Hepatocyte (in vitro differentiated cells): ENCODE measurements around the gene CDH22. TPM values are rescaled to one million over a fixed set of nuclear protein-coding genes. Genes with fewer than 3 reads are reported as not detected.

Source experiments
- DNase-seq: peaks from one replicate; pipeline ENCODE4 v3.0.0-alpha.2; 2016; ENCODE audit warnings: low spot score
- H2AFZ ChIP-seq: fragments of 200-600 bp; sonication (generic); 2 replicates; pipeline ENCODE4 v1.6.0; 2016; ENCODE audit warnings: antibody characterized with exemption, mild to moderate bottlenecking
- H3K27ac ChIP-seq: fragments of 200-600 bp; sonication (generic); 2 replicates; pipeline ENCODE4 v1.5.1; 2016; ENCODE audit warnings: mild to moderate bottlenecking
- H3K27me3 ChIP-seq: fragments of 200-600 bp; sonication (generic); 2 replicates; pipeline ENCODE4 v1.6.1; 2016
- H3K36me3 ChIP-seq: fragments of 200-600 bp; sonication (generic); replicated peaks from 2 replicates; pipeline ENCODE4 v1.5.1; 2016; ENCODE audit warnings: low read depth; ENCODE audit not compliant: insufficient read depth
- H3K4me1 ChIP-seq: fragments of 200-600 bp; sonication (generic); 2 replicates; pipeline ENCODE4 v1.5.1; 2016; ENCODE audit warnings: mild to moderate bottlenecking, moderate library complexity; ENCODE audit not compliant: insufficient read depth
- H3K4me2 ChIP-seq: fragments of 200-600 bp; sonication (generic); 2 replicates; pipeline ENCODE4 v1.6.0; 2016
- H3K4me3 ChIP-seq: fragments of 200-600 bp; sonication (generic); 2 replicates; pipeline ENCODE4 v1.5.1; 2016; ENCODE audit warnings: mild to moderate bottlenecking
- H3K79me2 ChIP-seq: fragments of 200-600 bp; sonication (generic); 2 replicates; pipeline ENCODE4 v1.6.0; 2017; ENCODE audit warnings: mild to moderate bottlenecking
- H3K9me2 ChIP-seq: fragments of 200-600 bp; sonication (generic); replicated peaks from 2 replicates; pipeline ENCODE4 v1.6.0; 2017; ENCODE audit warnings: mild to moderate bottlenecking; ENCODE audit not compliant: insufficient read depth
- H3K9me3 ChIP-seq: fragments of 200-600 bp; sonication (generic); 2 replicates; pipeline ENCODE4 v1.5.1; 2016; ENCODE audit warnings: low read depth, mild to moderate bottlenecking
- H4K20me1 ChIP-seq: fragments of 200-600 bp; sonication (generic); 2 replicates; pipeline ENCODE4 v1.6.0; 2016; ENCODE audit warnings: mild to moderate bottlenecking; ENCODE audit not compliant: insufficient read depth, poor library complexity, severe bottlenecking
- EZH2 ChIP-seq: fragments of 200-600 bp; sonication (generic); IDR thresholded peaks from 2 replicates; pipeline ENCODE4 v1.6.1; 2016; ENCODE audit warnings: antibody characterized with exemption, mild to moderate bottlenecking, borderline replicate concordance
- EZH2phosphoT487 ChIP-seq: fragments of 200-600 bp; sonication (generic); IDR thresholded peaks from one replicate; pipeline ENCODE4 v1.6.1; 2018; ENCODE audit warnings: antibody characterized with exemption, mild to moderate bottlenecking, low read depth, moderate library complexity; ENCODE audit not compliant: unreplicated experiment, severe bottlenecking
- WGBS: methylation state at CpG from one replicate; pipeline ENCODE4 v1.1.6; 2016; ENCODE audit warnings: low lambda C conversion rate; ENCODE audit errors: missing lambda C conversion rate; 5-methylcytosine and 5-hydroxymethylcytosine counted together
- polyA plus RNA-seq: library from polyadenylated mRNA; unstranded; fragments of >200 nt; fragmentation: Nextera tagmentation; extraction: Ambion mirVana; gene quantifications from 2 replicates; pipeline ENCODE4 v1.2.1, GENCODE V29; 2016
- total RNA-seq: library from RNA; depleted of rRNA; stranded (reverse); fragments of >200 nt; gene quantifications from 2 replicates; pipeline ENCODE4 v1.2.3, GENCODE V29; 2014
- TF ChIP-seq, protein P1 (sequence below): fragments of 200-600 bp; sonication (generic); IDR thresholded peaks from 2 replicates; pipeline ENCODE4 v1.5.1; 2016; ENCODE audit warnings: antibody characterized with exemption, mild to moderate bottlenecking; ENCODE audit not compliant: poor library complexity

CDH22 gene
- total and polyA plus RNA-seq, 2 experiments from 2014 or later = not detected

DNA sequence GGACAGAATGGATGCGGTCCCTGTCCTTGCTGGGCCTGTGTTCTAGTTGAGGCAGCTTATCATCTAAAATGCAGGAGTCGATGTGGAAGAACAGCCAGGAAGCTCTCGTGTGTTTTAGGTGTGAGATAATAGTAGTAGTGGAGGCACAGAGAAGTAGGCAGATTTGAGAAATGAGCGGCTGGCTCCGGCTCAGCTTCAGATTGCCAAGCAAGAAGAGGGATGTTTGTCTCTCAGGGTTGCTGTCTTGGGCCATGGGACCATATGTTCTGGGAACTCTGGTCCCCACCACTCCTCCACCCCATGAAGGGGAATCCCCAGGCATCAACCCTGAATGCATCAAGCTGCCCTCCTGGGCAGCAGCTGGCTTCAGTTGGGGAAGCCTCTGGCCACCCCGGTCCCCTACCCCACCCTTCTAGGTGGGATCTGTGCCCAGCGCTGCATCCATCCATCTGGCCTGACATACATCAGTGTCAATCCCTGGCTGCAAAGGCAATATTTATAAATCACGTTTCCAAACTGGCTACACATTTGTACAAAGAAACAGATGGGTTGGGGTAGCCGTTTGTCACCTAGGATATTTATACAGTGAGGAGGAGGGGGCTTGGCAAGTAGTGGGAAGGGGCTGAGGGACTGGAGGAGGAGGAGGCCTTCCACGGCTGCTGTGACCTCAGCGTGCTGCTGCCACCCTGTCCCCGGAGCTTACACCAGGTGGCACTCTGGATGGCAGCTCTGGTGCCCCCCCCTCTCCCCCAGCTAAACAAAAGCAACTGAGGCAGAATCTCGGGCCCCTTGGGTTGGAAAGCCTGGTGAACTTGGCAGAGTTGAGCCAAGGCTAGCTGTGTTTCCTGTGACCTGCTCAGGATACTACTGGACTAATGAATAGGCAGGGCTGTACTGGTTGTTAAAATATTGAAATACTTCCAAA is 125.8 kb downstream of the CDH22 start:
- Histone ChIP-seq H3K4me1 (no peaks in the 10 kb centered on the region), H3K79me2 (no peaks in the 10 kb centered on the region), H3K4me2 (no peak overlapping the region), H4K20me1 (no peaks in the 10 kb centered on the region), H3K4me3 (no peak overlapping the region), H3K36me3 (no peaks in the 10 kb centered on the region), H3K9me2 (no peaks in the 10 kb centered on the region), H3K27ac (no peak overlapping the region), H3K27me3 (peaks cover 10% of the 10 kb centered on the region), H3K9me3 (no peaks in the 10 kb centered on the region), H2AFZ (no peak overlapping the region)
- no peak for TF ChIP-seq EZH2
- TF ChIP-seq, protein P1, sequence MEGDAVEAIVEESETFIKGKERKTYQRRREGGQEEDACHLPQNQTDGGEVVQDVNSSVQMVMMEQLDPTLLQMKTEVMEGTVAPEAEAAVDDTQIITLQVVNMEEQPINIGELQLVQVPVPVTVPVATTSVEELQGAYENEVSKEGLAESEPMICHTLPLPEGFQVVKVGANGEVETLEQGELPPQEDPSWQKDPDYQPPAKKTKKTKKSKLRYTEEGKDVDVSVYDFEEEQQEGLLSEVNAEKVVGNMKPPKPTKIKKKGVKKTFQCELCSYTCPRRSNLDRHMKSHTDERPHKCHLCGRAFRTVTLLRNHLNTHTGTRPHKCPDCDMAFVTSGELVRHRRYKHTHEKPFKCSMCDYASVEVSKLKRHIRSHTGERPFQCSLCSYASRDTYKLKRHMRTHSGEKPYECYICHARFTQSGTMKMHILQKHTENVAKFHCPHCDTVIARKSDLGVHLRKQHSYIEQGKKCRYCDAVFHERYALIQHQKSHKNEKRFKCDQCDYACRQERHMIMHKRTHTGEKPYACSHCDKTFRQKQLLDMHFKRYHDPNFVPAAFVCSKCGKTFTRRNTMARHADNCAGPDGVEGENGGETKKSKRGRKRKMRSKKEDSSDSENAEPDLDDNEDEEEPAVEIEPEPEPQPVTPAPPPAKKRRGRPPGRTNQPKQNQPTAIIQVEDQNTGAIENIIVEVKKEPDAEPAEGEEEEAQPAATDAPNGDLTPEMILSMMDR = no peak
- TF ChIP-seq EZH2phosphoT487 = no peak
- 81% methylated on average over 13 of the region's 13 CpGs for WGBS
- no peak for DNase-seq

DNA sequence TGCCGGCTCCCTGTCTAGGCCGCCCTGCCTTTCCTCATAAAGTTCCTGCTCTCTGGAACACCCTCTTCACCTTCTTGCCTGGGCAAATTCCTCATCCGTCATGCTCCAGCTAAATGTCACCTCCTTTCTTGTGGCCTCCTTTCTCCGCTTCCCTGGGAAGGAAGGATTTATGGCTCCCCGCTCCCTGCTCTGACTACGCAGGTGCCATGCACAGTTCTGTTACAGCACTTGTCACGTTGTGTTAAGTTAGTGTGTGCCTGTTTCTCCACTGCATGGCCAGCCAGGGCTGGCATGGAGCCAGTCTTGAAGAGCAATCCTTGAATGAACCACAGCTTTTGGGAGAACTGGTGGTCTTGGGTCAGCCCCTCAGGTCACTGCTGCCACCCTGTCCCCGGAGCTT is 128.4 kb downstream of the CDH22 start:
- H3K27me3 ChIP-seq = peaks cover 27% of the 10 kb centered on the region

DNA sequence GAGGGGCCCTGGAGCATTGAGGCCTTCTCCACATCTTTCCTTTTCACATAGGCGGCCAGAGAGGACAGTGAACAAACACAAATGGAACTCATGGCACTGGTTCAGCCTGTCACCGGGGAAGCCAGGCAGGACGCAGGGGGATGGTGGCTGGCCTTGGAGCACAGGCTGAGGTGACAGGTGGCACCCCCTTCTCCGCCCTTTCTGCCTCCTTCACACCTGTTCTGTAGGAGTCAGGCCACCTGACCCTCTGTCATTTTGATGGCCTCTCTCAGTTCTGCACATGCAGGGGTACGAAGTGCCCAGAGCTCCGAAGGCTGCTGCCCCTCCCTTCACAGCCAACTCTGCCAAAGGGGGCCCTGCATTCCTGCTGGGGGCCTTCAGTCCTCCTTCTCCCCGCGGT is 129.4 kb downstream of the CDH22 start:
- WGBS = 79% methylated on average over 8 of the region's 8 CpGs
- no peak overlapping the region for H3K4me3 ChIP-seq
- H3K4me1 ChIP-seq = no peaks in the 10 kb centered on the region
- H3K4me2 ChIP-seq = no peak overlapping the region
- no peaks in the 10 kb centered on the region for H4K20me1 ChIP-seq
- no peaks in the 10 kb centered on the region for H3K9me2 ChIP-seq
- TF ChIP-seq, protein P1 = no peak
- TF ChIP-seq EZH2 (no peak), EZH2phosphoT487 (no peak)
- no peak overlapping the region for H3K27ac ChIP-seq
- H2AFZ ChIP-seq = no peak overlapping the region
- no peak for DNase-seq
- no peaks in the 10 kb centered on the region for H3K9me3 ChIP-seq
- no peaks in the 10 kb centered on the region for H3K36me3 ChIP-seq
- H3K27me3 ChIP-seq = peaks cover 32% of the 10 kb centered on the region
- no peaks in the 10 kb centered on the region for H3K79me2 ChIP-seq

More for the DNA sequence above, 128.4 kb downstream of the CDH22 start:
- Histone ChIP-seq H3K27ac (no peak overlapping the region), H3K9me3 (no peaks in the 10 kb centered on the region), H3K9me2 (no peaks in the 10 kb centered on the region), H3K79me2 (no peaks in the 10 kb centered on the region), H3K4me3 (no peak overlapping the region), H4K20me1 (no peaks in the 10 kb centered on the region), H3K4me2 (no peak overlapping the region), H3K4me1 (no peaks in the 10 kb centered on the region), H2AFZ (no peak overlapping the region), H3K36me3 (no peaks in the 10 kb centered on the region)
- WGBS = 75% methylated on average over 8 of the region's 8 CpGs
- no peak for DNase-seq
- TF ChIP-seq EZH2 = no peak
- TF ChIP-seq EZH2phosphoT487 = no peak
- TF ChIP-seq, protein P1 = no peak
